Neural progenitor cell (in vitro differentiated cells): ENCODE data around the gene PLA2G1B.

Experiments used
- CTCF ChIP-seq: fragments of 200-600 bp; sonication (generic); IDR thresholded peaks from 2 replicates; pipeline ENCODE4 v1.5.1; 2017; ENCODE audit warnings: antibody characterized with exemption, mild to moderate bottlenecking
- EZH2phosphoT487 ChIP-seq: fragments of 200-600 bp; sonication (generic); IDR thresholded peaks from 2 replicates; pipeline ENCODE4 v1.6.1; 2017; ENCODE audit warnings: antibody characterized with exemption

- TF ChIP-seq CTCF (no peak), EZH2phosphoT487 (no peak)
Measured at GRCh38 chr12:120284381-120284780, 43.2 kb downstream of the PLA2G1B start.
